Activated CD8-positive, alpha-beta memory T cell treated with anti-CD3 and anti-CD28 coated beads, Interleukin-2, amount 50 U/mL, for 48 hours (primary cell): ENCODE data around the gene PRRT1.
A peak's percentile ranks its signal among the peaks of the same experiment; 100 is the strongest.

Experiments used
- DNase-seq: peaks from one replicate; pipeline ENCODE4 v3.0.0-alpha.2; 2020

Gene PRRT1

GRCh38 chr6:32173051-32173727 lies 21.4 kb upstream of the PRRT1 start:
- no peak for DNase-seq

- DNase-seq: no peak
Observed at GRCh38 chr6:32171234-32171633, 19.5 kb upstream of the PRRT1 start.

- DNase-seq: no peak
Observed at GRCh38 chr6:32170294-32170693, 18.6 kb upstream of the PRRT1 start.

- no peak for DNase-seq
Observed at GRCh38 chr6:32168807-32169591, 17.3 kb upstream of the PRRT1 start.

- DNase-seq: no peak
Observed at GRCh38 chr6:32168350-32168749, 16.6 kb upstream of the PRRT1 start.

- DNase-seq: no peak
Observed at GRCh38 chr6:32167761-32168262, 16.1 kb upstream of the PRRT1 start.

GRCh38 chr6:32167154-32167760 lies 15.5 kb upstream of the PRRT1 start:
- DNase-seq: no peak

GRCh38 chr6:32166411-32167061 lies 14.8 kb upstream of the PRRT1 start:
- no peak for DNase-seq

GRCh38 chr6:32164295-32164694 lies 12.6 kb upstream of the PRRT1 start, which contains the start of gene EGFL8:
Gene EGFL8, plus strand, starts transcription at chr6:32164595. Its CDS starts 1,571 bp downstream, at chr6:32166166.
- no peak for DNase-seq

GRCh38 chr6:32163559-32164258 lies 12.0 kb upstream of the PRRT1 start:
- DNase-seq: no peak

- no peak for DNase-seq
Observed at GRCh38 chr6:32158052-32158451, 6.3 kb upstream of the PRRT1 start.

GRCh38 chr6:32156891-32157290 lies 5.2 kb upstream of the PRRT1 start:
- DNase-seq: no peak

- peak; percentile 77 for DNase-seq
Observed at GRCh38 chr6:32154514-32155161, 2.9 kb upstream of the PRRT1 start.

- peak; percentile 90 for DNase-seq
Observed at GRCh38 chr6:32153564-32154513, 2.1 kb upstream of the PRRT1 start, which contains the start of gene PPT2. Gene PPT2, plus strand, starts transcription at chr6:32154141. Its CDS starts 454 bp downstream, at chr6:32154595.

- DNase-seq: no peak
Observed at GRCh38 chr6:32152769-32153563, 1.2 kb upstream of the PRRT1 start.

- DNase-seq: no peak
Observed at GRCh38 chr6:32151181-32151862, 417 bp downstream of the PRRT1 start.

- no peak for DNase-seq
Observed at GRCh38 chr6:32149932-32150870, 1.5 kb downstream of the PRRT1 start.
